ENCODE measurements around the gene HS6ST3. TPM values are rescaled to one million over a fixed set of nuclear protein-coding genes. Genes with fewer than 3 reads are reported as not detected.

The HS6ST3 gene
- total and polyA plus RNA-seq, 2 donors from 2014 or later = 0.47 to 1.2 TPM

DNA sequence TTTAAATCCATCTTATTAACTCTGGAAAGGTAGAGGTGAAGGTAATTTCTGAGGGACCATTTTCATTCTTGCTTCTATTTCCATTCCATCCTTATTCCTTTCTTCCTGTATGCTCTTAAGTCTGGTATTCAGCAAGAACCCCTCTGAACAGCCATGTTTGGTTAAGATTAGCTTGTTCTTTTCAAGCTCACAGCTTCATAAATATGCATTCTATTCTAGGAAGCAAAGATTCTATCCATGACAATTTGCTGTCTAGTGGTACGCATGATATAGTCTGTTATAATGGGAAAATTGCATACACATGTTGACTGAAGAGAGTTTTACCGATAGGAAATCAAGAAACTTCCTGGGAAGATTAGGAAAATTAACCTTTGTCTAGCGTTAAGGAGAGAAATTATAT lies 218.7 kb downstream of the HS6ST3 start:
- Histone ChIP-seq H3K9me3 (ENCODE audit: control insufficient read depth in 2 of 3, insufficient read depth in 1 of 3, low read length in 3 of 3) (no peaks in the 10 kb centered on the region), H3K4me1 (ENCODE audit: control insufficient read depth in 2 of 3, insufficient read depth in 2 of 3, low read depth in 1 of 3, low read length in 3 of 3) (no peaks in the 10 kb centered on the region), H3K4me3 (ENCODE audit: low read length in 3 of 3) (no peak overlapping the region), H3K9ac (ENCODE audit: low read length in 3 of 3) (no peak overlapping the region), H3K27me3 (ENCODE audit: control insufficient read depth, insufficient read depth, low read length) (no peaks in the 10 kb centered on the region), H3K27ac (ENCODE audit: low read depth in 2 of 2, low read length in 2 of 2) (no peak overlapping the region), H3K36me3 (ENCODE audit: control insufficient read depth in 2 of 3, insufficient read depth in 3 of 3, low read length in 3 of 3) (no peaks in the 10 kb centered on the region)
- intact Hi-C loops (cut with DNase I) = no loop called here
- TF ChIP-seq, protein P1, sequence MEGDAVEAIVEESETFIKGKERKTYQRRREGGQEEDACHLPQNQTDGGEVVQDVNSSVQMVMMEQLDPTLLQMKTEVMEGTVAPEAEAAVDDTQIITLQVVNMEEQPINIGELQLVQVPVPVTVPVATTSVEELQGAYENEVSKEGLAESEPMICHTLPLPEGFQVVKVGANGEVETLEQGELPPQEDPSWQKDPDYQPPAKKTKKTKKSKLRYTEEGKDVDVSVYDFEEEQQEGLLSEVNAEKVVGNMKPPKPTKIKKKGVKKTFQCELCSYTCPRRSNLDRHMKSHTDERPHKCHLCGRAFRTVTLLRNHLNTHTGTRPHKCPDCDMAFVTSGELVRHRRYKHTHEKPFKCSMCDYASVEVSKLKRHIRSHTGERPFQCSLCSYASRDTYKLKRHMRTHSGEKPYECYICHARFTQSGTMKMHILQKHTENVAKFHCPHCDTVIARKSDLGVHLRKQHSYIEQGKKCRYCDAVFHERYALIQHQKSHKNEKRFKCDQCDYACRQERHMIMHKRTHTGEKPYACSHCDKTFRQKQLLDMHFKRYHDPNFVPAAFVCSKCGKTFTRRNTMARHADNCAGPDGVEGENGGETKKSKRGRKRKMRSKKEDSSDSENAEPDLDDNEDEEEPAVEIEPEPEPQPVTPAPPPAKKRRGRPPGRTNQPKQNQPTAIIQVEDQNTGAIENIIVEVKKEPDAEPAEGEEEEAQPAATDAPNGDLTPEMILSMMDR (IDR thresholded peaks at IDR 0.05; ENCODE audit: borderline replicate concordance, extremely low read depth, insufficient read depth) = no peak
- no peak for FAIRE-seq
- DNase-seq = no peak

DNA sequence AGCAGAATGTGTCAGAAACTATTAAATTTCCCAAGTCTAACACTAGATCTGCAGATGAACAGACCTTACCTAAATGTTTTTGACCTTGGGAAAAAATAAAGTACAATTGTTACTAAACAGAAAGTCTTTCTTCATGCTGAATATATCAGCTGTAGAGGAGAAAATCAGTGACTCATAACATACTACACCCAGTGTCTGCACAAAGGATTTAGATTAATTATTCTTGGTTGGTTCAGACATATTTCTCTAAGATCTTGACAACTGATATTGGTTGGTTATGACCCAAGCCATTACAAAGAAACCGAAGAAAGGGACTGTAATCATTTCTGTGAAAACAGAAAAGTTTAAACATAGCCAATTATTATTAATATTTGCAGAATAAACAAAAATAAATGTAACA lies 225.1 kb downstream of the HS6ST3 start:
- H3K27ac ChIP-seq (ENCODE audit: low read depth in 2 of 2, low read length in 2 of 2) = no peak overlapping the region
- no peaks in the 10 kb centered on the region for H3K27me3 ChIP-seq (ENCODE audit: control insufficient read depth, insufficient read depth, low read length)
- H3K4me3 ChIP-seq (ENCODE audit: low read length in 3 of 3) = no peak overlapping the region
- no peak for DNase-seq
- FAIRE-seq = no peak
- TF ChIP-seq, protein P1 (IDR thresholded peaks at IDR 0.05; ENCODE audit: borderline replicate concordance, extremely low read depth, insufficient read depth) = no peak
- no peak overlapping the region for H3K9ac ChIP-seq (ENCODE audit: low read length in 3 of 3)
- H3K9me3 ChIP-seq (ENCODE audit: control insufficient read depth in 2 of 3, insufficient read depth in 1 of 3, low read length in 3 of 3) = no peaks in the 10 kb centered on the region
- intact Hi-C loops (cut with DNase I) = no loop called here
- H3K36me3 ChIP-seq (ENCODE audit: control insufficient read depth in 2 of 3, insufficient read depth in 3 of 3, low read length in 3 of 3) = no peaks in the 10 kb centered on the region
- H3K4me1 ChIP-seq (ENCODE audit: control insufficient read depth in 2 of 3, insufficient read depth in 2 of 3, low read depth in 1 of 3, low read length in 3 of 3) = no peaks in the 10 kb centered on the region

DNA sequence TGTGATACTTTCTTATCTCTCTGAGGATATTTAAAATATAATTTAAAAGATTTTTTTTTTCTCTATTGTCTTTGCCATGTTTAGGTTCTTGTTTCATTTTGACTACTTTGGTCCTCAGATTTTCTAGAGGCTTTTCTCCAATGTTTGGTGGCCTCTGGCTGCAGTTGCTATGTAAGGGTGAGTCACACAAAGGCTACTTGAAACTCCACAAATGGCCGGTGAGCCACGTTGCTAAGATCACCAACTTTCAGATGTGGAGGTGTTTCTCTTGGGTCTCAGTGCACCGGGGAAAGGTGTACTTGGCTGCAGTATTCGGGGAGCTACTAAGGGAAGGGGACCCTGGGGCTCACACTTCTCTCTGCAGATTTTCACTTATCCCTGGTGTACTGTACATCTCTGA lies 248.1 kb downstream of the HS6ST3 start:
- intact Hi-C loops (cut with DNase I) = no loop called here
- no peaks in the 10 kb centered on the region for H3K27me3 ChIP-seq (ENCODE audit: control insufficient read depth, insufficient read depth, low read length)

More for the DNA sequence above, 248.1 kb downstream of the HS6ST3 start:
- Histone ChIP-seq H3K36me3 (ENCODE audit: control insufficient read depth in 2 of 3, insufficient read depth in 3 of 3, low read length in 3 of 3) (no peaks in the 10 kb centered on the region), H3K27ac (ENCODE audit: low read depth in 2 of 2, low read length in 2 of 2) (no peak overlapping the region), H3K9me3 (ENCODE audit: control insufficient read depth in 2 of 3, insufficient read depth in 1 of 3, low read length in 3 of 3) (no peaks in the 10 kb centered on the region), H3K9ac (ENCODE audit: low read length in 3 of 3) (no peak overlapping the region), H3K4me1 (ENCODE audit: control insufficient read depth in 2 of 3, insufficient read depth in 2 of 3, low read depth in 1 of 3, low read length in 3 of 3) (no peaks in the 10 kb centered on the region), H3K4me3 (ENCODE audit: low read length in 3 of 3) (no peak overlapping the region)
- TF ChIP-seq, protein P1 (IDR thresholded peaks at IDR 0.05; ENCODE audit: borderline replicate concordance, extremely low read depth, insufficient read depth) = no peak
- no peak for DNase-seq
- no peak for FAIRE-seq
